Measurements from ENCODE around the gene LCE1E.

LCE1E gene, protein sequence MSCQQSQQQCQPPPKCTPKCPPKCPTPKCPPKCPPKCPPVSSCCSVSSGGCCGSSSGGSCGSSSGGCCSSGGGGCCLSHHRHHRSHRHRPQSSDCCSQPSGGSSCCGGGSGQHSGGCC

DNA sequence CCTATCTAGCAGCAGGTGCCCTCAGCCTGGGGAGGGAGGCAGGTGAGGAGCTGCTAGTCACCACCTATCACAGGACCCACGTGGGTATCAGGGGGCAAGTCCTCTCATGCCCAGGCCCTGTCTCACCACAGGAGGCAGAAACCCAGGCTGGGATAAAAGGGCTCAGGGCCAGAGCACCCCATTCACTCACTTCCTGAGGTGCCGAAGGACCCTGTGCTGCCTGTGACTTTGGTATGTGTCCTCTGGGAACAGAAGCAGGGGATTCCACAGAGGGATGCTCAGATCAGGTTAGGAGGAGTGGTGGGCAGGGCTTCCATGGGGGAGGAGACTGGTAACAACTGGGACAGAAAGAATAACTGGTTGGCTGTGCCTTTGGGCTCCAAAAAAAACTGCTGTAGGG lies at the start of gene LCE1E:
Gene LCE1E (plus strand): TSS at position 181 of the 400 bp plus-strand sequence. CDS start 1,043 bp downstream, outside the sequence.
- DNase-seq: no peak

DNA sequence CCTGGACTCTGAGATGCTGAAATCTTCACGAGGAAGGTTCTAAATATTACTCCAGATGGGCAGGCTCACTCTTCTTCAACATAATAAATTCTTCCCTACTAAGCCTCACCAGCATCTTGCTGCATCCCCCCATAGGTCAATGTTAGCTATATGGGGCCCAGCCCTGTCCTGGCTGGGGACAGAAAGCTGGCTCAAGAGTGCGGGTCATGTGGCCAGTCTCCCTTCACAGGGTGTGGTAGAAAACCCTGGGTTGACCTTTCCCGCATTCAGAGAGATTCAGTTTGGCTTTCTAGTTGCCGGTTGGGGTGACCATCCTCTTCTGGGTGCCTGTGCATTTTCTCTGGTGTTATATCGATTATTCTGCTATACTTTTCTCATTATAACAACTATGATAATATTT lies 48.1 kb upstream of the LCE1E start:
- DNase-seq: no peak

DNA sequence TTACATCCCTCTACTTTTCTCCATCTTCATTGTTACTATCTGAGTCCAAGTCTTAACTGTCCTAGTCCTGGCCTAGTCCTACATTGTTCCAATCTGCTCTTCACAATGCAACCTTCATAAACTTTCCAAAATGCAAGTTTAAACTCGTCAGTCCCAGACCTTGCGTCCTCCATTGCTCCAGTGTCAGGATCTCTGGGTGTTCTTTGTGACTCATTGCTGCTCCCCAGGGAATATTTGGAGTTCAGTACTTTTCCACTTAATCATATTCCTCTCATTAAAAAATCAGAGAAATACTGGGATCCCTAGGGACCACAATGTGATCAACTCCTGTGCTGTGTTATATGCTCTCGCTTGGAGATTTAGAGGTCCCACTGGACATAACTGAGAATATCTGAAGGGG lies 46.2 kb upstream of the LCE1E start:
- no peak for DNase-seq

- DNase-seq: no peak
Observed at GRCh38 chr1:152741656-152742055, 44.4 kb upstream of the LCE1E start.

DNA sequence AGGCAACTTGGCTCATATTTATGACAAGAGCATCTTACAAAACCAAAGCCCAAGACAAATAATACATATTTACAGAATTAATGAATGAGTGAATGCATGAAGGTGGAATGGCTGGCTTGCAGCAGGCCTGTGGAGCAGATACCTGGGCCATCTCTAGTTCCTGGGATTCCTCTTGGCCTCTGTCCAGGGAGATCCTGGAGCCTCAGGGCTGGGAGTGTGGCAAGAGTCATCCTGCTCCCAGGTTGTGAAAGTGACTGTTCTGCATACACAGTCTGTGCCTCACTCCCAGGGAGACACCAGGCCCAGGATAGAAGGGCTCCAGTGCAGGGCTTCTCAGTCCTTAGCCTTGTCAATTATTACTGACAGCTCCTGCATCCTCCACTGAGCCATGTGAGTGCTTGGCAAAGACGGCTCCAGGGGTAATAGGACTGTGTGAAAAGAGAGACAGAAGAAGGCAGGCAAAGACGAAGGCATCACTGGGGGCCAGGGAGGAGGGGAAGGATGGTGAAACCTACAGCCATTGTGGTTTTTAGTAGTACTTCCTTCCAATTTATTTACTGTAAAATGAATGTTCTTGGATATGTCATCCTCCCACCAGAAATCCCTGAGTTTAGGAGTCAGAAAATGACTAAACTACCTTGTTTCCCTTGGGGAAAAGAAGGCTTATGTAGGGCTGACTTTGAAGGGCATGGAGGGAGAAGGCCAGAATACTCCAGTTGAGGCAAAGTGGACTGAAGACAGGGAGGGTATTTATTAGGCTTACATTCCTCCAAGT lies 42.5 kb upstream of the LCE1E start:
- DNase-seq: no peak

- DNase-seq: peak in 1 of 2 experiments; percentile 1
Observed at GRCh38 chr1:152745289-152745704, 40.8 kb upstream of the LCE1E start.

GRCh38 chr1:152745765-152746444 lies 40.2 kb upstream of the LCE1E start:
- no peak for DNase-seq

DNA sequence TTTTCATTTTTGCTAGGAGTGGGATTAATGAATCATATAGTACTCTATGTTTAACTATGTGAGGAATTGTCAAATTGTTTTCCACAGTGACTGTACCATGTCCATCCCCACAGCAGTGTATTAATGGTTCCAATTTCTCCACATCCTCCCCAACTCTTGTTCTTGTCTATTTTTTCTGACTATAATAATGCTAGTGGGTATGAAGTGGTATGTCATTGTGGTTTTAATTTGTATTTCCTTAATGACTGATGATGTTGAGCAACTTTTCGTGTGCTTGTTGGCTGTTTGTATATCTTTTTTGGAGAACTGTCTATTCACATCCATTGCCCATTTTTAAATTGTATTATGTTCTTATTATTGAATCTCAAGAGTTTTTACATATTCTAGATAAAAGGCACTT lies 38.2 kb upstream of the LCE1E start:
- DNase-seq: no peak

GRCh38 chr1:152752225-152752624 lies 33.8 kb upstream of the LCE1E start:
- peak; percentile 33 to 61 for DNase-seq

DNA sequence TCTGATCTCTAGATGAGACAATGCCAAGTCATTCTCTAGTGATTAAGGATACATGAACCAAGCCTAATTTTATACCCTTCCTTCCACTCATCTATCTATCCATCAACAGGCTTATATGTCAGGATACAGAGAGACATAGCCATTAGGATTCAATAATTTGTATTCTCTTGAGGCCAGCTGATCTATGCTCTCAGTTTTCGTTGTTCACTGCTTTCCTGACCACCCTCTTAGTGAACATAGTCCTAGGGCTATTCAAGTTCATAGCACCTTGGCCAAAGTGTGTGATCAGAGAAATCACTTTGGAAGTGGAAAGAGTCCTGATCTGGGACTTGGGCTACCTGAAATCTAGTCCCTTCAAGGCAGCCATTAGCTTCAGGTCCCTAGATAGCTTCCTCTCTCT lies 32.5 kb upstream of the LCE1E start:
- DNase-seq: no peak

DNA sequence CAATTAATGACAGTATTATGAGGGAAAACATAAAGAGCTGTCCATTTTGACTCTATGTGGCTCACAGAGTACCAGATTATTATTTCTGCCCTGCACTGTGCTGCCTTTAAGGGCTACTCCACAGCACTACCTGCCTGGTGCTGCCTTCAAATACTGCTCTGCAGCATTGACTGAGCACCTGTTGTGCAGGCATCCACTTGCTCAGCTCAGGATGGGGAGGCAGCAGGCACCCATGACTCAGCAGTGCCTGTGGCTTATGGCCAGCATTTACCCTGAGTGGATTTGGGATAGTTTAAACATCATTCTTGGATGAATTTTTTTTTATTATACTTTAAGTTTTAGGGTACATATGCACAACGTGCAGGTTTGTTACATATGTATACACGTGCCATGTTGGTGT lies 29.2 kb upstream of the LCE1E start:
- DNase-seq: no peak

- DNase-seq: no peak
Observed at GRCh38 chr1:152757747-152758146, 28.3 kb upstream of the LCE1E start, which contains the start of gene KPRP. KPRP (plus strand) TSS chr1:152758025; CDS start chr1:152759589, 1,564 bp downstream.

DNA sequence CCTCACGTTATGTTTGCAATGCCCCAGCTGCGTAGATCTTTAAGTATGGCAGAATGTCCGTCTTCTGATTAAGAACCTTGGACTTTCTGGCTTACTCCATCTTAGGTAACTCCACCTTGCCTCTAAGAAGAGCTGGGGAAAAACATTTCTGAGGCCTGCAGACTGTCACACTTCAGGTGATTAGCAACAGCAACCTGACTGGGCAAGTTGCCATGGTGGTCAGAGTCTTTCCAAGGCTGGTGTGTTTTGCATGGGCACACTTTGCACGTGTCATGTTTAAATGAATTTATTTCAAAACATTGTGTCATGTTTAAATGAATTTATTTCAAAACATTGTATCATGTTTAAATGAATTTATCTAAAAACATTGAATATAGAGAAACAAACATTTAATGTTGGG lies 27.4 kb upstream of the LCE1E start:
- DNase-seq: no peak

DNA sequence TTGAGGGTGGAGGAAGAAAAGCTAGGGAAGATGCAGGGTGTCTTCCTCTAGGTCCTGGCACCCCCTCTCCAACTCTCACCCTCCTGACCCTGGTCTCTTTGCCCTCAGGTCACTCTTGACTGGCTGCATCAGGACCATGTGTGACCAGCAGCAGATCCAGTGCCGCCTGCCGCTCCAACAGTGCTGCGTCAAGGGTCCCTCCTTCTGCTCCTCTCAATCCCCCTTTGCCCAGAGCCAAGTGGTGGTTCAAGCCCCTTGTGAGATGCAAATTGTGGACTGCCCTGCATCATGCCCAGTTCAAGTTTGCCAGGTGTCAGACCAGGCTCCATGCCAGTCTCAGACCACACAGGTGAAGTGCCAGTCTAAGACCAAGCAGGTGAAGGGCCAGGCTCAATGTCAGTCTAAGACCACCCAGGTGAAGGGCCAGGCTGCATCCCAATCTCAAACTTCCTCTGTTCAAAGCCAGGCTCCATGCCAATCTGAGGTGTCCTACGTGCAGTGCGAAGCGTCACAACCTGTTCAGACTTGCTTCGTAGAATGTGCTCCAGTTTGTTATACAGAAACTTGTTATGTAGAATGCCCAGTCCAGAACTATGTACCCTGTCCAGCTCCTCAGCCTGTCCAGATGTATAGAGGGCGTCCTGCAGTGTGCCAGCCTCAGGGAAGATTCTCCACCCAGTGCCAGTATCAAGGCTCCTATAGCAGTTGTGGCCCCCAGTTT lies 26.4 kb upstream of the LCE1E start:
- DNase-seq: no peak

GRCh38 chr1:152760551-152761190 lies 25.4 kb upstream of the LCE1E start:
- no peak for DNase-seq

DNA sequence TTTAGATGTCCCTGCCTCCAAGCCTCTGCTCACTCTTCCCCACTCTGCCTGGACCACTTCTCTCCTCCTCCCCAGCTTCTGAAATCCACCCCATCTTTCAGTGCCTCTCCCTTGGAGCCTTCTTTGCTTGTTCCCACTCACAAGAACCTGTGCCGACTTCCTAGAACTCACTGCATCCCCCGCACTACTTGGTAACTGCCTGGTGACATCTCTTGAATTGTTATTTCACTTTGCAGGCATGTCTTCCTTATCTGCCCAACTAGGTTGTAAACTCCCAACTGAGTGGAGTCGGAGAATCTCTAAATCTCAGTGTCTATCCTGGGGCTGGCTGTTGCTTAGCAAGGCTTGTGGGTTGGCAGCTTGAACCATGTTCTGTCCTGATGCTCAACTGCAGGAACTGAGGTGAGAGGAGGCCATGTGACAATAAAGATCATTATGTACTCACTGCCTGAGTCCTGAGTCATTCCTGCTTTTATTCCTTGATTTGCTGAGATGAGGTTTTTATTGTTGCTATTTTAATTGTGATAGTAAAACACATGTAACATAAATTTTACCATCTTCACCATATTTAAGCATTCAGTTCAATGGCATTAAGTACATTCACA lies 24.3 kb upstream of the LCE1E start:
- DNase-seq: no peak

DNA sequence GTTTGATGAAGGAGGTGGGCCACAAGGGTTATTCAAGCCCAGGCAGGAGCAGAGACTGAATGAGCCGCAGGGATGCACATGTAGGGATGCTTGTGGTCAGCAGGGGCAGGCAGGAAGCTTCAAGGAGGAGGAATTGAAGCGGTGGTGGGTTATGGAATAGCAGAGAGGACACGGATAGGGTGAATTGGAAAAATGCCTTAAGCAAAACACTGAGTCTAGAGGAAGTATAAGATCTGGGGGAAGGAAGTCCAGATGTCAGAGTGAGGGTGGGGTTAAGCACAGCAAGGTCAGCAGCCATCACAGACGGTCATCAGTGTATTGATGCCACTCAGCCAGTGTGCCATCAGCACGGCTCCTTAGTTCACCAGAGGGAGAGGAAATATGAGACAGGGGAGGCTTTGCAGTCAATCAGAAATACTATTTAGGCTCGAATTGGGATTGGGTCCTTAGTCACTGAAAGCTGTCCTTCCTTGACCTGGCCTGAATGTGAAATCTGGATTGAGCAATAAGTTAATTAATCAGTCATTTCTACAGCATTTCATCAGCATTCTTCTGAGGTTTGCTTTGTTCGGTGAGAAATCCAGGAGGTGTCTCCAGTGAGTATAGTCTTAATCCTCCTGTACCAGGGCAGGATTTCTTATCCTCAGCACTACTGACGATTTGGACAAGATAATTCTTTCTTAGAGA lies 17.1 kb upstream of the LCE1E start:
- DNase-seq: no peak

DNA sequence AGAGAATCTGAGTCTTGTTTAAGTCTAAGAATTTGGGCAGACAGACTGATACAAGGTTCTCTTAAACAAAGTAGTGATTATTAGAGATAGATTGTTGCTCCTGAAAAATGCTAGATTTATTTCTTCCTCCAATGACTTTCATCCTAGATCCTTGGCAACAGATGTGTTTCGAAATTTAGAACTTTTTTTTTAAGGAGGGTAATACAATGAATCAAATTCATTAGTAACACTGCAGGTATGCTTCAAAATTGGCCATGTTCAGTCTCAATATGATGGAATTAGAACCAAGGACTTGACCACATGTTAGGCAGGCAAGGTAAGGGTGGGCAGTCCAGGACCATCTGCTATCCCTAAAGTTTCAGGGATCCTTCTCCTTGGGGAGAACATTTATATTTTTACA lies 15.6 kb upstream of the LCE1E start:
- no peak for DNase-seq

DNA sequence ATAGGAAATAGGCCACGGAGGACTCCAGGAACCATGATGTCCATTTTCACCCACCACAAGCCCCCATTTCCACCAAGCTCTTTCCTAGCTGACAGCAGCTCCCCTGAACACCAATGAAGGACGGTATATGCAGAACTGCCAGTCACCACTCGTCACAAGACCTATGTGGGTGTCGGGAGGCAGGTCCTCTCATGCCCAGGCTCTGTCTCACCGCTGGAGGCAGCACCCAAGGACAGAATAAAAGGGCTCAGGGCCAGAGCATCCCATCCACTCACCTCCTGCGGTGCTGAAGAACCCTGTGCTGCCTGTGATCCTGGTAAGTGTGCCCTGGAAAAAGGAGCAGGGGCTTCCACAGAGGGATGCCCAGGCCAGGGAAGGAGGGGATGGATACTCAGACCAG lies 11.2 kb upstream of the LCE1E start, which contains the start of gene LCE1F:
Gene LCE1F (plus strand): TSS at position 266 of the 400 bp plus-strand sequence. CDS start 1,232 bp downstream, outside the sequence.
- DNase-seq: no peak

GRCh38 chr1:152776361-152776760 lies 9.7 kb upstream of the LCE1E start:
- DNase-seq: no peak

GRCh38 chr1:152777510-152778137 lies 8.4 kb upstream of the LCE1E start:
- DNase-seq: no peak

Measured in SW 1271 (cell line).